HTR-8/SVneo (cell line): ENCODE results near the gene SMS.

Experiments used
- DNase-seq: peaks from one replicate; pipeline ENCODE4 v3.0.0; 2011; ENCODE audit warnings: low spot score, mixed read lengths; ENCODE audit not compliant: insufficient read length
- FAIRE-seq: peaks from 2 replicates; lab custom pipeline; 2011; peaks lifted over from hg19 to GRCh38; lab: Jason Lieb, UNC

Gene SMS

GRCh38 chrX:21940356-21940829 is at the start of gene SMS:
Gene SMS, plus strand, starts transcription at chrX:21940709. Its CDS starts 116 bp downstream, at chrX:21940825.
- FAIRE-seq (peak; percentile 84), DNase-seq (peak; percentile 48)

GRCh38 chrX:21905313-21905712 is 35.2 kb upstream of the SMS start:
- no peak for DNase-seq
- FAIRE-seq: peak; percentile 20

GRCh38 chrX:21905953-21906352 is 34.6 kb upstream of the SMS start:
- DNase-seq (no peak), FAIRE-seq (no peak)

- DNase-seq (no peak), FAIRE-seq (no peak)
Observed at GRCh38 chrX:21907260-21907659, 33.2 kb upstream of the SMS start.

- FAIRE-seq (peak; percentile 31), DNase-seq (no peak)
Observed at GRCh38 chrX:21911481-21911880, 29.0 kb upstream of the SMS start.

GRCh38 chrX:21912220-21912619 is 28.3 kb upstream of the SMS start:
- DNase-seq: no peak
- no peak for FAIRE-seq

GRCh38 chrX:21912989-21913388 is 27.5 kb upstream of the SMS start:
- DNase-seq: no peak
- no peak for FAIRE-seq

- DNase-seq (no peak), FAIRE-seq (no peak)
Observed at GRCh38 chrX:21926116-21926515, 14.4 kb upstream of the SMS start.

- FAIRE-seq: peak; percentile 80
Observed at GRCh38 chrX:21926527-21927278, 13.8 kb upstream of the SMS start.

GRCh38 chrX:21929209-21929608 is 11.3 kb upstream of the SMS start:
- DNase-seq (no peak), FAIRE-seq (no peak)

More at GRCh38 chrX:21926527-21927278, 13.8 kb upstream of the SMS start:
- DNase-seq: peak; percentile 90

GRCh38 chrX:21930986-21931385 is 9.5 kb upstream of the SMS start:
- DNase-seq: no peak
- no peak for FAIRE-seq

GRCh38 chrX:21932292-21933002 is 8.1 kb upstream of the SMS start:
- FAIRE-seq (peak; percentile 86), DNase-seq (peak; percentile 64)

- no peak for DNase-seq
- no peak for FAIRE-seq
Observed at GRCh38 chrX:21933077-21933476, 7.4 kb upstream of the SMS start.

GRCh38 chrX:21934414-21934813 is 6.1 kb upstream of the SMS start:
- DNase-seq (no peak), FAIRE-seq (peak; percentile 71)

GRCh38 chrX:21939906-21940305 is 603 bp upstream of the SMS start:
- FAIRE-seq (no peak), DNase-seq (no peak)

- DNase-seq (peak; percentile 57), FAIRE-seq (peak; percentile 76)
Observed at GRCh38 chrX:21943460-21944135, 3.1 kb downstream of the SMS start.

GRCh38 chrX:21944136-21944615 is 3.7 kb downstream of the SMS start:
- DNase-seq (peak; percentile 35), FAIRE-seq (peak; percentile 74)

GRCh38 chrX:21946925-21947641 is 6.6 kb downstream of the SMS start:
- DNase-seq (no peak), FAIRE-seq (peak; percentile 48)

GRCh38 chrX:21947671-21948070 is 7.2 kb downstream of the SMS start:
- DNase-seq (no peak), FAIRE-seq (no peak)
